GM19324 (cell line): Measurements from ENCODE around the gene ABCB8.
"Not testable (repeated sequence)": the region's sequence is repeated elsewhere in the genome, so short reads cannot be mapped to it uniquely, and the experiment has no call there.

Experiments used
- ATAC-seq: cut with Tn5 transposase; IDR thresholded peaks from one replicate; pipeline ENCODE4 v1.9.1; 2021; ENCODE audit warnings: mild to moderate bottlenecking, moderate library complexity; ENCODE audit not compliant: unreplicated experiment, low FRiP score

ABCB8 gene

GRCh38 chr7:151032936-151033863 is 5.0 kb downstream of the ABCB8 start:
- no peak for ATAC-seq

GRCh38 chr7:151033864-151034249 is 5.6 kb downstream of the ABCB8 start:
- no peak for ATAC-seq

GRCh38 chr7:151034312-151035025 is 6.2 kb downstream of the ABCB8 start:
- no peak for ATAC-seq

GRCh38 chr7:151035026-151035717 is 6.9 kb downstream of the ABCB8 start:
- ATAC-seq = no peak

GRCh38 chr7:151035902-151036301 is 7.7 kb downstream of the ABCB8 start:
- no peak for ATAC-seq

GRCh38 chr7:151038951-151039849 is 10.9 kb downstream of the ABCB8 start:
- ATAC-seq = no peak

- no peak for ATAC-seq
Observed at GRCh38 chr7:151039850-151040548, 11.7 kb downstream of the ABCB8 start.

- ATAC-seq = no peak
Observed at GRCh38 chr7:151040616-151041375, 12.5 kb downstream of the ABCB8 start.

GRCh38 chr7:151043449-151043848 is 15.2 kb downstream of the ABCB8 start:
- ATAC-seq = not testable (repeated sequence)

- ATAC-seq = no peak
Observed at GRCh38 chr7:151043959-151044358, 15.7 kb downstream of the ABCB8 start.

- ATAC-seq = no peak
Observed at GRCh38 chr7:151045262-151045661, 17.0 kb downstream of the ABCB8 start.

- no peak for ATAC-seq
Observed at GRCh38 chr7:151045967-151046366, 17.7 kb downstream of the ABCB8 start.

GRCh38 chr7:151046603-151047573 is 18.6 kb downstream of the ABCB8 start:
- ATAC-seq = no peak

- ATAC-seq = no peak
Observed at GRCh38 chr7:151047976-151048815, 19.9 kb downstream of the ABCB8 start, which contains the start of gene ASIC3. TSS of gene ASIC3 (plus strand) at chr7:151048531. CDS start at chr7:151048886, 355 bp downstream.

- no peak for ATAC-seq
Observed at GRCh38 chr7:151048911-151049463, 20.7 kb downstream of the ABCB8 start.

- ATAC-seq = no peak
Observed at GRCh38 chr7:151051108-151051507, 22.9 kb downstream of the ABCB8 start.
